NCI-H1930 (cell line): ENCODE results near the gene ZP3.
"Not testable (repeated sequence)": the region's sequence is repeated elsewhere in the genome, so short reads cannot be mapped to it uniquely, and the experiment has no call there.

Source experiments
- DNase-seq, 2 experiments: peaks; one replicate each; lab custom pipeline; 2025; lab: John Stamatoyannopoulos, UW

Gene ZP3

GRCh38 chr7:76405738-76406137, 19.0 kb upstream of the ZP3 start:
- no peak for DNase-seq

DNA sequence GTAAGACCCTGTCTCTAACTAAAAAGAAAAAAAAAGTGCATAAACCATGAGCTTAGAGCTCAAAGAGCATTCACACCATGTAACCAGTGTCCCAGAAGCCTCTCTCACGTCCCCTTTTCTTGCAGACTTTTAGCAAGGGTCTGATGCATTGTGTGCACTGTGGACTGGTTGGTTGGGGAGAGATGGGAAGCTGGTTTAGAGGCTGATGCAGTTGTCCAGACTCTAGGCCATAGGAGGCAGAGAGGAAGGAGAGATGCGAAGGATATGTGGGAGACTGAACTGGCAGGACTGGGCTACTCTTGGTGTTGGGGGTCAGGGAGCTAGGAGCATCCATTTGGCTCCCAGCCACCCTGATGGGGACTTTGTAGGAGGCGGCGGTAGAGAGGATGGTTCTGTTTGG, 17.0 kb upstream of the ZP3 start:
- no peak for DNase-seq

- no peak for DNase-seq
Measured at GRCh38 chr7:76408121-76408560, 16.6 kb upstream of the ZP3 start.

DNA sequence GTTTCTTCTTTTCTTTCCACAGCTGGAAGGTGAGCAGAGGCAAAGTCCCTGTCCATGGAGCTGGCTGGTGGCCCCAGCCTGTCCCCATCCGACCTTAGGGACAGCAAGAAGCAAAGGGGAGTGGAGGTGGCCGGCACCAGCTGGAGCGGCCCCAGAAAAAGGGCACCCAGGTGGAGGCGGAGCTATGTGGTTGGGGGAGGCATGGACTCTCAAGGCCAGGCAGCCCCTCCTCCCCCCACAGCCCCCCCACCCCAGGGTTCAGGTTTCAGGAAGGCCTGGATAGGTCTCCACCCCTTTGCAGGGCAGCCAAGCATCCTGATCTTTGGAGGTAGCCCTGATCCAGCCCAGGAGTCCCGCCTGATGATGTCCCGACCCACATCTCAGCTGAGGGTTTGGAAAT, 15.2 kb upstream of the ZP3 start, which contains the start of gene SSC4D:
SSC4D (minus strand) TSS at position 161 of the 400 bp plus-strand sequence. CDS start 5,258 bp downstream, outside the sequence.
- DNase-seq: no peak

DNA sequence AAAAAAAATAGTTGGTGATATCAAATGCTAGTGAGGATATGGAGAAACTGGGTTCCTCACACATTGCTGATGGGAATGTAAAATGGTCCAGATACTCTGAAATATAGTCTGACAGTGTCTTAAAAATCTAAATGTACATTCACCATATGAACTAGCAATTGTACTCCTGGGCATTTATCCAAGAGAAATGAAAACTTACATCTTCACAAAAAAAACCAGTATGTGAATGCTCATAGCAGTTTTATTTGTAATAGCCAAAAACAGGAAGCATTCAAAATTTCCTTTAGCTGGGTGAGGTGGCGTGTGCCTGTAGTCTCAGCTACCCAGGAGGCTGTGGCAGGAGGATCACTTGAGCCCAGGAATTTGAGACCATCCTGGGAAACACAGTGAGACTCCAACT, 13.1 kb upstream of the ZP3 start:
- DNase-seq: no peak

GRCh38 chr7:76412249-76412648, 12.5 kb upstream of the ZP3 start:
- no peak for DNase-seq

- not testable (repeated sequence) for DNase-seq
Measured at GRCh38 chr7:76417654-76418310, 7.0 kb upstream of the ZP3 start.

DNA sequence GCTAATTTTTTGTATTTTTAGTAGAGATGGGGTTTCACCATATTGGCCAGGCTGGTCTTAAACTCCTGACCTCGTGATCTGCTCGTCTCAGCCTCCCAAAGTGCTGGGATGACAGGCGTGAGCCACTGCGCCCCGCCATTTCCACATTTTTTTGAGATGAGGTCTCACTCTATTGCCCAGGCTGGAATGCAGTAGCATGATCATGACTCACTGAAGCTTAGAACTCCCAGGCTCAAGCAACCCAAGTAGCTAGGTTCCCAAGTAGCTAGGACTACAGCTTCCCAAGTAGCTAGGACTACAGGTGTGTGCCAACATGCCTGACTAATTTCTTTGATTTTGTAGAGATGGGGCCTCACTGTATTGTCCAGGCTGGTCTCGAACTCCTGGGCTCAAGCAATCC, 3.7 kb upstream of the ZP3 start:
- not testable (repeated sequence) for DNase-seq

DNA sequence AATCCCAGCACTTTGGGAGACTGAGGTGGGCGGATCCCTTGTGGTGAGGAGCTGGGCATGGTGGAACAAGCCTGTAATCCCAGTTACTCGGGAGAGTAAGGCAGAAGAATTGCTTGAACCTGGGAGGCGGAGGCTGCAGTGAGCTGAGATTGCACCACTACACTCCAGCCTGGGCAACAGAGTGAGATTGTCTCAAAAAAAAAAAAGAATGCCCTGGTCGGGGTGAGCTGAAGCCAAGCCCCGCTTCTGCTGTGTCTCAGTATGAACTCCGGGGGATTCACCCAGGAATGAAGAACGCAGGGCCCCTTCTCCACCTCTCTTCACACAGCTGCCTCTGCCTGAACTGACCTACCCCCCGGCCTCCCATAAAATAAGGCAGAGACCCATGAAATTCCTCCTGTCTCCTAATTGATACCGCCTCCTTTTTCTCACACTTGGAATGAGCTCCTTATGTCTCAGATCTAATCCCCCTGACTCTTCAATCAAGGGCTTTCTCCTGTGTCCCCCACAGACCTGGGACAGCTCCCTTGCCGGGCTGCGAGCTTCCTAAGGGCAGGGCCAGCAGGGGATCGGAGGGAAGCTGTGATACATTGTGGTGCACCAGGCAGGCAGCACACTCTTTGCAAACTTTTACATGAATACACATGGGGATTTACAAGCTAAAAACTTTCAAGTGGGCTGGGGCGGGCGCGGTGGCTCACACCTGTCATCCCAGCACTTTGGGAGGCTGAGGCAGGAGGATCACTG, 911 bp upstream of the ZP3 start:
- no peak for DNase-seq

GRCh38 chr7:76425156-76425555, 406 bp downstream of the ZP3 start:
- no peak for DNase-seq

- not testable (repeated sequence) for DNase-seq
Measured at GRCh38 chr7:76425558-76425957, 808 bp downstream of the ZP3 start.

GRCh38 chr7:76426246-76426645, 1.5 kb downstream of the ZP3 start:
- DNase-seq: no peak

GRCh38 chr7:76427635-76428034, 2.9 kb downstream of the ZP3 start:
- no peak for DNase-seq

DNA sequence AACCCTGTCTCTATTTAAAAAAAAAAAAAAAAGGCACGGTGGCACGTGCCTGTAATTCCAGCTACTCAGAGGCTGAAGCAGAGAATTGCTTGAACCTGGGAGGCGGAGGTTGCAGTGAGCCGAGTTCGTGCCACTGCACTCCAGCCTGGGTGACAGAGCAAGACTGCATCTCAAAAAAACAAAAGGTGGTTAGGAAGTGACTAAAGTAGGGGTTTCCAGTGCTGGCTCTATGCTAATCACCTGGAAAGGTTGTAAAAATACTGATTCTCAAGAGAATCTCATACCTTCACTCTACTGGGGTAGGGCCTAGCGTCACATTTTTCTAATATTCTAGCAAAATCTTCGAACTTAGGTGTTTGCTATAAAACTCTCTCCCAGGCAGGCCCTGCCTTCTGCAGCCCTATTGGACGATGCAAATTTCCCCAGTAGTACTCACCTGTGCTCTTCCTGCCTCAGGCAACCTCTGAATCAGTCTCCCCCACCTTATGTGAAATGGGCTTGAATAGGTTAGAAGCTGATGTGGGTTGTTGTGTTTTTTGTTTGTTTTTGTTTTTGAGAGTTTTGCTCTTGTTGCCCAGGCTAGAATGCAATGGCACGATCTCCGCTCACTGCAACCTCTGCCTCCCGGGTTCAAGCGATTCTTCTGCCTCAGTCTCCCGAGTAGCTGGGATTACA, 3.5 kb downstream of the ZP3 start:
- DNase-seq: no peak

DNA sequence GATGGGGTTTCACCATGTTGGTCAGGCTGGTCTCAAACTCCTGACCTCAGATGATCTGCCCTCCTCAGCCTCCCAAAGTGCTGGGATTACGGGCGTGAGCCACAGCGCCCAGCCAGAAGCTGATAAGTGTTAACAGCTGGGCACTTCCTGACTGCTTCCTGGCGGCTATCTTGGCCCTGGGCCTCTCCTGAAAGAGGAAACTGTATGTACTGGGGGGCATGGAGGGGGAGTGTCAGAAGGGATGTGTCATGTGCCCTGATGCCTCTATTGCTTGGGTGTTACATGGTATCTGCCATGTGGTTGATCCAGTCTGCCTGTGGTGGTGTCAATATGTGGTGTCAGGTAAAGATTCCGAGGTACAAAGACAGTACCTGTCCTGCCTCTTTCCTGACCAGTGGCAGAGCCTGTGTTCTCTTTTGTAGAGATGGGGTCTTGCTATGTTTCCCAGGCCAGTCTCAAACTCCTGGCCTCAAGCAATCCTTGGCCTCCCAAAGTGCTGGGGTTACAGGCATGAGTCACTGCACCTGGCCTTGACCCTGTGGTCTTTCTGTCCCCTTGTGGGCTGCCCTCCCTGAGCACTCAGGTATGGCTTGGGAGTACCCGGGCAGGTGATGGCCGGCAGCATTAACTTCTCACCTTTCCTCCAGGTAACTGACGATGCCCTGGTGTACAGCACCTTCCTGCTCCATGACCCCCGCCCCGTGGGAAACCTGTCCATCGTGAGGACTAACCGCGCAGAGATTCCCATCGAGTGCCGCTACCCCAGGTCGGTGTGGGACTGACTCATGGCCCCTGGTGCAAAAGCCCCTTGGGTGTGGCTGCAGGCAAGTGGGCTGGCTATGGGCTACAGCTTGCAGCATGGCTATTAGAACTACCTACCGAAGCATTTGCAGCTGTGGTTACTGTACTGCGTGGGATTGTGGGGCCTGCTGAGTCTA, 4.4 kb downstream of the ZP3 start:
- DNase-seq: no peak

GRCh38 chr7:76430211-76430610, 5.5 kb downstream of the ZP3 start:
- DNase-seq: no peak

GRCh38 chr7:76430836-76431235, 6.1 kb downstream of the ZP3 start:
- DNase-seq: no peak

- DNase-seq: peak; percentile 68 to 78
Measured at GRCh38 chr7:76437873-76438272, 13.1 kb downstream of the ZP3 start.

DNA sequence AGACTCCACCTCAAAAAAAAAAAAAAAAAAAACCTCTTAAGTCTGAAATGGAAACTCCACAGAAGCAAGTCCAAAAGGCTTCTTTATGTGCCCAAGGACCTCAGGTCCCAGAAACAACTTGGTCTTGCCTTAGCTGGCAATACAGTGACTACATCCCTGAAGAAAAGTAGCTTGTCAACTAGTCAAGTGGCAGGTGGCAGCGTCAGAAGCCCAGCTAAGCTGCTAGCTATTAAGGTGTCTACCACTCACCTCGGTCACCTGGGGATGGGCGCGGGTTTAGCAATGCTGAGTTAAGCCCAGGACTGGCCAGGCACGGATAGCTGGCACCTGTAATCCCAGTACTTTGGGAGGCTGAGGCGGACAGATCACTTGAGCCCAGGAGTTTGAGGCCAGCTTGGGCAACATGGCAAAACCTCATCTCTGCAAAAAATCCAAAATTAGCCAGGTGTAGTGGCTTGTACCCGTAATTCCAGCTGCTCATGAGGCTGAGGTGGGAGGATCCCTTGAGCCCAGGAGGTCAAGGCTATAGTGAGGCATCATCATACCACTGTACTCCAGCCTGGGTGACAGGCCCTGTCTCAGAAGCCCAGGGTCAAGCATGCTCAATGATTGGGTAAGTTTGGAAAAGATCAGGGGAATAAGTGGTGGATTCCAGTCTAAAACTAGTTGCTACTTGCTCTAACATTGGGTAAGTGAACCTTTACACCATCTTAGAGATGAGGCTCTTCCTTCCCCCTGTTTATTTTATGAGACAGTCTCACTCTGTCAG, 14.6 kb downstream of the ZP3 start:
- not testable (repeated sequence) for DNase-seq

- not testable (repeated sequence) for DNase-seq
Measured at GRCh38 chr7:76440404-76440803, 15.7 kb downstream of the ZP3 start.

GRCh38 chr7:76441792-76442191, 17.0 kb downstream of the ZP3 start:
- not testable (repeated sequence) for DNase-seq
